Small intestine (tissue), 7 donors: ENCODE data around the gene EXOSC3. TPM values are rescaled to one million over a fixed set of nuclear protein-coding genes. Genes with fewer than 3 reads are reported as not detected.

ENCODE experiments used
- DNase-seq, 2 donors: peaks; one replicate each; pipeline versions ENCODE4 v3.0.0 to v3.0.0-alpha.2; 2013
- FAIRE-seq: peaks from 2 replicates; lab custom pipeline; 2012; peaks lifted over from hg19 to GRCh38; lab: Jason Lieb, UNC
- H3K27ac ChIP-seq, 3 donors: one replicate each; pipeline ENCODE4 v1.5.1; 2013; ENCODE audit warnings: low read length in 2 of 3, mild to moderate bottlenecking in 2 of 3, control low read depth in 1 of 3, inconsistent platforms in 1 of 3, low read depth in 1 of 3, moderate library complexity in 1 of 3
- H3K27me3 ChIP-seq, 3 donors: one replicate each; pipeline ENCODE4 v1.6.1; 2013; ENCODE audit warnings: low read length in 3 of 3, inconsistent platforms in 1 of 3; ENCODE audit not compliant: control insufficient read depth in 3 of 3, insufficient read depth in 3 of 3
- H3K36me3 ChIP-seq, 3 donors: one replicate each; pipeline ENCODE4 v1.6.1; 2013; ENCODE audit warnings: low read length in 3 of 3, inconsistent platforms in 1 of 3, low read depth in 1 of 3, mild to moderate bottlenecking in 1 of 3, moderate library complexity in 1 of 3; ENCODE audit not compliant: control insufficient read depth in 3 of 3, insufficient read depth in 2 of 3
- H3K4me1 ChIP-seq, 3 donors: one replicate each; pipeline ENCODE4 v1.6.1; 2013; ENCODE audit warnings: low read length in 2 of 3, inconsistent platforms in 1 of 3, low read depth in 1 of 3, mild to moderate bottlenecking in 1 of 3, moderate library complexity in 1 of 3; ENCODE audit not compliant: control insufficient read depth in 3 of 3, insufficient read depth in 2 of 3
- H3K4me3 ChIP-seq, 3 donors: one replicate each; pipeline ENCODE4 v1.5.1; 2013; ENCODE audit warnings: low read length in 3 of 3, control low read depth in 1 of 3, inconsistent platforms in 1 of 3, low read depth in 1 of 3, mild to moderate bottlenecking in 1 of 3, moderate library complexity in 1 of 3
- H3K9me3 ChIP-seq, 2 donors: one replicate each; pipeline ENCODE4 v1.6.1; 2013; ENCODE audit warnings: low read depth in 1 of 2, low read length in 1 of 2; ENCODE audit not compliant: control insufficient read depth in 2 of 2, insufficient read depth in 1 of 2
- WGBS, 3 donors: extraction: QIAGEN DNeasy Blood & Tissue Kit; methylation state at CpG; one replicate each; pipeline ENCODE4 v1.1.7; 2013; 5-methylcytosine and 5-hydroxymethylcytosine counted together
- polyA plus RNA-seq, 4 donors: library from polyadenylated mRNA; stranded (reverse) in 3 of 4; unstranded in 1 of 4; fragments of 200-250 nt in 3 of 4; fragments of 120-200 nt in 1 of 4; gene quantifications; one replicate each; pipeline versions ENCODE4 v1.2.1 to v1.2.3, GENCODE V29; 2013
- donor health status: healthy with polysubstance abuse.
- donor health status: control.
- donor health status: control.
- donor health status: Bipolar disorder and iron deficiency.
- donor health status: healthy.

The EXOSC3 gene
- polyA plus RNA-seq, 4 donors: 11.9 to 38.8 (median 25.5) TPM

DNA sequence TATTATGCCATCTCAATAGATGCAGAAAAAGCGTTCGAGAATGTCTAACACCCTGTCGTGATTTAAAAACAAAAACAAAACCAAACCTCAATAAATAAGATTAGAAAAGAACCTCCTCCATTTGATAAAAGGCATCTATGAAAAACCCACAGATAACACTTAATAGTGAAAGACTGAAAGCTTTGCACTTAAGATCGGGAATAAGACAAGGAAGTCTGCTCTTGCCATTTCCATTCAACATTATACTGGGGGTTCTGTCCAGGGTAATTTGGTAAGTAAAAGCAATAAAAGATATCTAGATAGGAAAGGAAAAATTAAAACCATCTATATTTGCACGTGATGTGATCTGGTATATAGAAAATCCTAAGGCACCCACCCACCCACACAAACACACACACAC is 7.3 kb upstream of the EXOSC3 start:
- H3K27ac ChIP-seq: no peak overlapping the region
- no peak overlapping the region for H3K4me3 ChIP-seq
- peaks cover 0 to 2% (median 0%) of the 10 kb centered on the region in 3 donors for H3K36me3 ChIP-seq
- 85 to 92% (median 88%) methylated on average over 5 of the region's 5 CpGs for WGBS, 3 donors
- H3K4me1 ChIP-seq: no peaks in the 10 kb centered on the region
- peaks cover 0 to 2% (median 0%) of the 10 kb centered on the region in 3 donors for H3K27me3 ChIP-seq
- DNase-seq: no peak
- H3K9me3 ChIP-seq: no peaks in the 10 kb centered on the region
- no peak for FAIRE-seq

DNA sequence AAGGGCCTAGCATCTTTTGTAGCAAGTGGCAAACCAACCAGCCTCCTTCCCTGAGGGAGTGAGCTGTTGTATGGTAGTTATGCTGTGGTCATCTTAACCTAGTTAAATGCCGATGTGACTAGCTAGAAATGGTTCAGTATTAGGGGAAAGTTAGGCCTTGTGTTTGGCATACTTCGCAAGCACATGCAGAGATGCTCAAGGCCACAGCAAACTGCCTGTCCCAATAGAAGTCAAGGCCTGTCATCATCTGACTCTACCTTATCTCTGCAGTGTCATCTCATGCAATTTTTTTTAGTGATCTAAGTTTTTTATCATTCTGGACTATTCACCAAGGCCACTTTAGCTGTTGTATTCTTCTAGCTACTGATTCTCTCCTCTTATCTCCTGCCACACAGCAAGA is 5.2 kb upstream of the EXOSC3 start:
- WGBS, 3 donors: 98 to 99% (median 98%) methylated on average over 2 of the region's 2 CpGs
- FAIRE-seq (no peak), DNase-seq (no peak)
- Histone ChIP-seq H3K27me3 (peaks cover 0 to 9% (median 0%) of the 10 kb centered on the region in 3 donors), H3K36me3 (peaks cover 0 to 2% (median 0%) of the 10 kb centered on the region in 3 donors), H3K4me1 (peaks cover 0 to 2% (median 0%) of the 10 kb centered on the region in 3 donors), H3K27ac (no peak overlapping the region), H3K9me3 (no peaks in the 10 kb centered on the region), H3K4me3 (no peak overlapping the region)

- H3K4me1 ChIP-seq: peaks cover 3 to 9% (median 7%) of the 10 kb centered on the region in 3 donors
- 51 to 77% (median 55%) methylated on average over 6 of the region's 6 CpGs for WGBS, 3 donors
- H3K27me3 ChIP-seq: peaks cover 0 to 9% (median 0%) of the 10 kb centered on the region in 3 donors
- FAIRE-seq (no peak), DNase-seq (peak in 1 of 2 donors; percentile 36)
- H3K9me3 ChIP-seq: no peaks in the 10 kb centered on the region
- H3K27ac ChIP-seq: no peak overlapping the region
- H3K36me3 ChIP-seq: peaks cover 0 to 2% (median 0%) of the 10 kb centered on the region in 3 donors
- no peak overlapping the region for H3K4me3 ChIP-seq
These were observed 3.5 kb upstream of the EXOSC3 start for GRCh38 chr9:37788332-37788731.

DNA sequence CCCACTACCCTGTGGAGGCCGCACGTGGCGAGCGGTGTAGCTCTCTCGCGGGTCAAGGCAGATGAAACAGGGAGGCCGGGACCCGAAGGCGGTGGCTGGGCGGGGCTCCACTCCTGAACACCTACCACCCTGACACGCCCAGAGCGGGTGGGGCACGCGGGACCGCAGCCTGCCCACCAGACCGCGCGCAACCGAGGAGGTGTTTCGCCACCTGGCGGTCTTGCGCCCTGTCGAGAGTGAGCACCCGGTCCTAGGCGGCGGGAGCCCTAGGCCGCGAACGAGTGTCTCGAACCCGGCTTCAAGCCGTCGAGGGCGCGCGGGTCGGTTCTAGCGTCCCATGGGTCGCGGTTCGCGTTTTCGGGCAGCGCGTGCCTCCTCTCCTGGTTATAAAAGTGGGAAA is 2.2 kb upstream of the EXOSC3 start:
- peaks cover 3 to 16% (median 7%) of the 10 kb centered on the region in 3 donors for H3K4me1 ChIP-seq
- peak in 1 of 2 donors; percentile 21 for DNase-seq
- no peaks in the 10 kb centered on the region for H3K9me3 ChIP-seq
- FAIRE-seq: no peak
- no peak overlapping the region for H3K4me3 ChIP-seq
- no peak overlapping the region for H3K27ac ChIP-seq
- peaks cover 2 to 5% (median 4%) of the 10 kb centered on the region in 3 donors for H3K36me3 ChIP-seq
- 54 to 78% (median 76%) methylated on average over 42 to 45 of the region's 45 CpGs for WGBS, 3 donors
- peaks cover 0 to 9% (median 0%) of the 10 kb centered on the region in 3 donors for H3K27me3 ChIP-seq

DNA sequence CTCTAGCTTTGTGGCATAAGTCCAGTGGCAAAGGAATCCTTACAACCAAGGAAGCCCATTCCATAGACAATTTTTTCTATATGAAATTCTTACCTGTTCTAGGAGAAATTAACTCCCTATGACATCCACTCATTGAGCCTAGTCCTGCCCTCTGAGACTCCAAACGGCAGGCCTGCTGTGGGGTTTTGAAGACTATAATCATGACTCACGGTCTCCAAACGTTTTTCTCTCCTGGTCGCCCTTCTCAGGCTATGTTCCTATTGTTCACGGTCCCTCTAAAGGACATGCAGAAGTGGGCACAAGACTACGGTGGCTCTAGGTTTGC is 611 bp downstream of the EXOSC3 start:
- Histone ChIP-seq H3K9me3 (no peaks in the 10 kb centered on the region), H3K27me3 (peaks cover 0 to 9% (median 0%) of the 10 kb centered on the region in 3 donors), H3K27ac (peak overlapping the region; percentile 64 to 91 (median 73)), H3K36me3 (peaks cover 0 to 12% (median 6%) of the 10 kb centered on the region in 3 donors), H3K4me3 (peak overlapping the region; percentile 89 to 98 (median 97)), H3K4me1 (peaks cover 3 to 16% (median 7%) of the 10 kb centered on the region in 3 donors)
- DNase-seq: no peak
- no peak for FAIRE-seq
- 0 to 1% (median 0%) methylated on average over 6 of the region's 6 CpGs for WGBS, 3 donors

DNA sequence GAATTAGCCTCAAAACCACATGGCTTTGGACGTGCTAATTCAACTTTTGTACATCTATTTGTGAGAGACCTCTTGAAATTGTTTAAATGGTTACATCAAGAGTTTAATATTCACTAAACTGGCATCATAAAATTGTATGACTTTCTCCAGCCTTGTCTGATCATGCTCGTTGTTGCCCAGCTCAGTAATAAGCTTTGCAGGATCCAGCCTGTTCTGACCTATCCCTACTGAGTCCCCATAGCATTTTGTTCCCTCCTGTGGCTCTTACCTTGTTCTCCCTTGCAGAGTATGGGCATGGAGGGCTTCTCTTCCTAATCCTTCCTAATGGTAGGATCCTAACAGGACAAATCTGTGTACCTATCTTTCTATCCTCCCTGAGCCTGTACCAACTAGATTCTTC is 6.3 kb downstream of the EXOSC3 start:
- Histone ChIP-seq H3K4me1 (peaks cover 0 to 9% (median 0%) of the 10 kb centered on the region in 3 donors), H3K4me3 (no peak overlapping the region), H3K36me3 (peaks cover 8 to 35% (median 18%) of the 10 kb centered on the region in 3 donors), H3K27me3 (no peaks in the 10 kb centered on the region), H3K27ac (no peak overlapping the region), H3K9me3 (no peaks in the 10 kb centered on the region)
- DNase-seq (no peak), FAIRE-seq (no peak)
- 71 to 79% (median 72%) methylated on average over 2 of the region's 2 CpGs for WGBS, 3 donors

DNA sequence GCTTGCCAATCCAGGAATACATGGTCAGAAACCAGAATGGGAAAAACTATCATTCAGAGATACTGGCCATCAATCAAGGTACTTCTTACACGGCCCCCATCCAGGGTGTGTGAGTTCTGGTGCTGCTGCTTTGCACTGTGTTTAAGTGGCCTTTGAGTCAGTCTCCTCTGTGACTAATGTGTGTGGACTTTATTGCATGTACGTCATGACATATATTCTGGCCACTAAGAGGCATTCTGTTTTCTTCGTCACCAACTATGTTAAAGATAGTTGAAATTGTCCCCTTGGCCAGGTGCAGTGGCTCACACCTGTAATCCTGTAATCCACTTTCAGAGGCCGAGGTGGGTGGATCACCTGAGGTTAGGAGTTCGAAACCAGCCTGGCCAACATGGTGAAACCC is 8.5 kb downstream of the EXOSC3 start:
- H3K36me3 ChIP-seq: peaks cover 4 to 51% (median 11%) of the 10 kb centered on the region in 3 donors
- FAIRE-seq: no peak
- WGBS, 3 donors: 84 to 92% (median 91%) methylated on average over 5 of the region's 5 CpGs

DNA sequence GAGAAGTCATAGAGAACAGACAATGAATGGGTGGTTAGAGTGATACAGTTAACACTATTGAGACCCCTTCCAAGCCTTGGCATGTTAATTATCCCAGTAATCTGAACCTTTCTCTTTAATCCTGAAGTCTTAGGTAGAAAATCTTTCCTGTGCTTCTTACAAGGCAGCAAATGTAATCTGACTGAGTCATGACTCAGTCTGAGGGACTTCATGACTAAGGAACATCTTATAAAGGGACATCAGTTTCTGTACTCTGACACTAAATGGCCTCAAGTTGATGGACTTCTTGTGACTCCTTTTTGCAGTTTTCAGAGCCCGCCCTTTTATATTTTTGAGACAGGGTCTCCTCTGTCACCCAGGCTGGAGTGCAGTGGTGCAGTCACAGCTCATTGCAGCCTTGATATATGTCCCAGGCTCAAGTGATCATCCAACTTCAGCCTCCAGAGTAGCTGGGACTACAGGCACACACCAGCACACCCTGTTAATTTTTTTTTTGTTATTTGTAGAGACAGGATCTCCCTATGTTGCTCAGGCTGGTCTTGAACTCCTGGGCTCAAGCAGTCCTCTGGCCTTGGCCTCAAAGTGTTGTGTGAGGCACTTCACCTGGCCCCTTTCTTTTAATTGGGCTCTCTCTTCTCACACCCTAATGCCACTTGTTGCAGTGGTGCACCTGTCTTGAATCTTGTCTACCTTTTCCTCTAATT is 9.5 kb downstream of the EXOSC3 start:
- peaks cover 2 to 54% (median 10%) of the 10 kb centered on the region in 3 donors for H3K36me3 ChIP-seq
- WGBS, 3 donors: 96 to 100% (median 100%) methylated on average over 1 of the region's 1 CpG
- FAIRE-seq: no peak

More for the DNA sequence above, 8.5 kb downstream of the EXOSC3 start:
- H3K27me3 ChIP-seq: no peaks in the 10 kb centered on the region
- no peaks in the 10 kb centered on the region for H3K9me3 ChIP-seq
- no peak overlapping the region for H3K4me3 ChIP-seq
- DNase-seq: no peak
- no peak overlapping the region for H3K27ac ChIP-seq
- H3K4me1 ChIP-seq: no peaks in the 10 kb centered on the region

More for the DNA sequence above, 9.5 kb downstream of the EXOSC3 start:
- Histone ChIP-seq H3K4me3 (no peak overlapping the region), H3K4me1 (no peaks in the 10 kb centered on the region), H3K27me3 (no peaks in the 10 kb centered on the region), H3K27ac (no peak overlapping the region), H3K9me3 (no peaks in the 10 kb centered on the region)
- DNase-seq: no peak
